ENCODE results near the gene DEFB108B.
"Not testable (repeated sequence)": the region's sequence is repeated elsewhere in the genome, so short reads cannot be mapped to it uniquely, and the experiment has no call there.

The DEFB108B gene

GRCh38 chr11:71832811-71833210 lies at the start of gene DEFB108B:
Gene DEFB108B, plus strand, starts transcription at chr11:71833200. Its CDS starts 0 bp downstream, at chr11:71833200.
- DNase-seq (ENCODE audit: low read depth), result not testable (repeated sequence)

- not testable (repeated sequence) for DNase-seq (ENCODE audit: low read depth)
Observed at GRCh38 chr11:71786114-71786847, 46.7 kb upstream of the DEFB108B start.

- DNase-seq (ENCODE audit: low read depth), result peak; percentile 94
Observed at GRCh38 chr11:71786848-71787097, 46.2 kb upstream of the DEFB108B start.

GRCh38 chr11:71787098-71787823 lies 45.7 kb upstream of the DEFB108B start:
- peak; percentile 58 for DNase-seq (ENCODE audit: low read depth)

- peak; percentile 6 for DNase-seq (ENCODE audit: low read depth)
Observed at GRCh38 chr11:71787824-71788454, 45.1 kb upstream of the DEFB108B start.

- not testable (repeated sequence) for DNase-seq (ENCODE audit: low read depth)
Observed at GRCh38 chr11:71789444-71790196, 43.4 kb upstream of the DEFB108B start.

GRCh38 chr11:71791111-71791510 lies 41.9 kb upstream of the DEFB108B start:
- DNase-seq (ENCODE audit: low read depth), result not testable (repeated sequence)

GRCh38 chr11:71792621-71793235 lies 40.3 kb upstream of the DEFB108B start:
- not testable (repeated sequence) for DNase-seq (ENCODE audit: low read depth)

GRCh38 chr11:71794386-71795040 lies 38.5 kb upstream of the DEFB108B start:
- not testable (repeated sequence) for DNase-seq (ENCODE audit: low read depth)

GRCh38 chr11:71795236-71795635 lies 37.8 kb upstream of the DEFB108B start:
- not testable (repeated sequence) for DNase-seq (ENCODE audit: low read depth)

- not testable (repeated sequence) for DNase-seq (ENCODE audit: low read depth)
Observed at GRCh38 chr11:71796016-71796415, 37.0 kb upstream of the DEFB108B start.

GRCh38 chr11:71796781-71797180 lies 36.2 kb upstream of the DEFB108B start:
- not testable (repeated sequence) for DNase-seq (ENCODE audit: low read depth)

GRCh38 chr11:71799556-71800128 lies 33.4 kb upstream of the DEFB108B start:
- DNase-seq (ENCODE audit: low read depth), result not testable (repeated sequence)

GRCh38 chr11:71800335-71800953 lies 32.6 kb upstream of the DEFB108B start:
- DNase-seq (ENCODE audit: low read depth), result peak; percentile 53

- not testable (repeated sequence) for DNase-seq (ENCODE audit: low read depth)
Observed at GRCh38 chr11:71801026-71801425, 32.0 kb upstream of the DEFB108B start.

- DNase-seq (ENCODE audit: low read depth), result not testable (repeated sequence)
Observed at GRCh38 chr11:71802874-71803273, 30.1 kb upstream of the DEFB108B start.

GRCh38 chr11:71804158-71804947 lies 28.6 kb upstream of the DEFB108B start:
- DNase-seq (ENCODE audit: low read depth), result not testable (repeated sequence)

- DNase-seq (ENCODE audit: low read depth), result not testable (repeated sequence)
Observed at GRCh38 chr11:71812529-71812928, 20.5 kb upstream of the DEFB108B start.

All from stimulated activated CD8-positive, alpha-beta memory T cell treated with anti-CD3 and anti-CD28 coated beads, Interleukin-15, amount 100 ng/mL, for 24 hours (primary cell).